H9 (cell line): ENCODE data around the gene CALML4. TPM values are rescaled to one million over a fixed set of nuclear protein-coding genes. Genes with fewer than 3 reads are reported as not detected.

Experiments
- DNase-seq: peaks from one replicate; pipeline ENCODE4 v3.0.0-alpha.2; 2017
- H2AFZ ChIP-seq: one replicate; pipeline ENCODE4 v1.6.1; 2013; ENCODE audit warnings: mild to moderate bottlenecking, low read length, control low read depth, moderate library complexity
- H2AK5ac ChIP-seq: 2 replicates; pipeline ENCODE4 v1.6.1; 2013; ENCODE audit warnings: low read length, control low read depth, mixed read lengths; ENCODE audit not compliant: insufficient read length
- H2BK120ac ChIP-seq: one replicate; pipeline ENCODE4 v1.6.1; 2013; ENCODE audit warnings: low read depth, mild to moderate bottlenecking, low read length, control low read depth, inconsistent platforms; ENCODE audit not compliant: poor library complexity, severe bottlenecking
- H2BK12ac ChIP-seq: 2 replicates; pipeline ENCODE4 v1.6.1; 2013; ENCODE audit warnings: low read length, control low read depth, mixed read lengths, low read depth; ENCODE audit not compliant: insufficient read length
- H2BK15ac ChIP-seq: 2 replicates; pipeline ENCODE4 v1.6.1; 2013; ENCODE audit warnings: low read depth, low read length, control low read depth
- H2BK20ac ChIP-seq: one replicate; pipeline ENCODE4 v1.6.1; 2013; ENCODE audit warnings: low read depth, mild to moderate bottlenecking, low read length, control low read depth, inconsistent platforms; ENCODE audit not compliant: poor library complexity, severe bottlenecking
- H2BK5ac ChIP-seq: 2 replicates; pipeline ENCODE4 v1.6.1; 2013; ENCODE audit warnings: low read length, control low read depth, mixed read lengths; ENCODE audit not compliant: insufficient read length
- H3K14ac ChIP-seq: 2 replicates; pipeline ENCODE4 v1.6.1; 2013; ENCODE audit warnings: low read length, control low read depth; ENCODE audit not compliant: insufficient read depth
- H3K18ac ChIP-seq: 2 replicates; pipeline ENCODE4 v1.6.1; 2013; ENCODE audit warnings: low read depth, mild to moderate bottlenecking, mixed read lengths, low read length, control low read depth; ENCODE audit not compliant: insufficient read length
- H3K23ac ChIP-seq: 2 replicates; pipeline ENCODE4 v1.6.1; 2013; ENCODE audit warnings: low read length, control low read depth, mixed read lengths, low read depth; ENCODE audit not compliant: insufficient read length
- H3K23me2 ChIP-seq: 2 replicates; pipeline ENCODE4 v1.6.1; 2013; ENCODE audit warnings: low read depth, mild to moderate bottlenecking, mixed read lengths, low read length, control low read depth; ENCODE audit not compliant: insufficient read length, poor library complexity, severe bottlenecking
- H3K27ac ChIP-seq: 2 replicates; pipeline ENCODE4 v1.5.1; 2013; ENCODE audit warnings: low read length, control low read depth, mixed read lengths, low read depth; ENCODE audit not compliant: insufficient read length
- H3K27me3 ChIP-seq: 2 replicates; pipeline ENCODE4 v1.6.1; 2013; ENCODE audit warnings: low read length, control low read depth, inconsistent platforms; ENCODE audit not compliant: insufficient read depth
- H3K4ac ChIP-seq: 2 replicates; pipeline ENCODE4 v1.6.1; 2013; ENCODE audit warnings: low read depth, mild to moderate bottlenecking, control low read depth, inconsistent platforms, low read length, moderate library complexity
- H3K4me1 ChIP-seq: 2 replicates; pipeline ENCODE4 v1.6.1; 2013; ENCODE audit warnings: low read length, control low read depth, inconsistent platforms; ENCODE audit not compliant: insufficient read depth
- H3K4me2 ChIP-seq: 2 replicates; pipeline ENCODE4 v1.6.1; 2013; ENCODE audit warnings: low read length, control low read depth, mixed read lengths; ENCODE audit not compliant: insufficient read length, insufficient read depth
- H3K56ac ChIP-seq: 2 replicates; pipeline ENCODE4 v1.6.1; 2013; ENCODE audit warnings: low read depth, mild to moderate bottlenecking, mixed read lengths, low read length, control low read depth; ENCODE audit not compliant: insufficient read length
- H3K79me1 ChIP-seq: 2 replicates; pipeline ENCODE4 v1.6.1; 2013; ENCODE audit warnings: low read depth, mild to moderate bottlenecking, moderate library complexity, low read length, control low read depth, inconsistent platforms; ENCODE audit not compliant: insufficient read depth, poor library complexity, severe bottlenecking
- H3K79me2 ChIP-seq: 2 replicates; pipeline ENCODE4 v1.6.1; 2013; ENCODE audit warnings: low read length, control low read depth, inconsistent platforms; ENCODE audit not compliant: insufficient read depth
- H3K9ac ChIP-seq: 2 replicates; pipeline ENCODE4 v1.6.1; 2013; ENCODE audit warnings: low read length, control low read depth, mixed read lengths; ENCODE audit not compliant: insufficient read length; ENCODE audit errors: extremely low read depth
- H3K9me3 ChIP-seq: one replicate; pipeline ENCODE4 v1.6.1; 2013; ENCODE audit warnings: low read depth, low read length, inconsistent platforms; ENCODE audit not compliant: control insufficient read depth
- H3T11ph ChIP-seq: one replicate; pipeline ENCODE4 v1.6.1; 2013; ENCODE audit warnings: mild to moderate bottlenecking, low read length, control low read depth, inconsistent platforms
- H4K20me1 ChIP-seq: one replicate; pipeline ENCODE4 v1.6.1; 2013; ENCODE audit not compliant: control insufficient read depth, insufficient read length, insufficient read depth
- H4K5ac ChIP-seq: 2 replicates; pipeline ENCODE4 v1.6.1; 2013; ENCODE audit warnings: low read depth, mild to moderate bottlenecking, mixed read lengths, low read length, control low read depth; ENCODE audit not compliant: insufficient read length
- H4K8ac ChIP-seq: replicated peaks from 2 replicates; pipeline ENCODE4 v1.6.1; 2013; ENCODE audit warnings: low read length, control low read depth, mixed read lengths, low read depth; ENCODE audit not compliant: insufficient read length
- H4K91ac ChIP-seq: 2 replicates; pipeline ENCODE4 v1.6.1; 2013; ENCODE audit warnings: low read depth, mild to moderate bottlenecking, moderate library complexity, mixed read lengths, low read length, control low read depth; ENCODE audit not compliant: insufficient read length
- H3K27ac Mint-ChIP-seq, 3 experiments: 2 replicates in 2 of 3; 3 replicates in 1 of 3; pipeline ENCODE4 v1.8.0; 2020 to 2021; ENCODE audit warnings: mixed read lengths in 3 of 3, mild to moderate bottlenecking in 1 of 3, moderate library complexity in 1 of 3
- H3K27me3 Mint-ChIP-seq: 2 replicates; pipeline ENCODE4 v1.8.0; 2021; ENCODE audit warnings: low read depth, mild to moderate bottlenecking, moderate library complexity, mixed read lengths
- H3K36me3 Mint-ChIP-seq, 3 experiments: 2 replicates in 2 of 3; 3 replicates in 1 of 3; pipeline ENCODE4 v1.8.0; 2020 to 2021; ENCODE audit warnings: low read depth in 3 of 3, mixed read lengths in 3 of 3; ENCODE audit not compliant: insufficient read depth in 1 of 3
- H3K4me1 Mint-ChIP-seq, 2 experiments: 2 replicates each; pipeline ENCODE4 v1.8.0; 2020; ENCODE audit warnings: mixed read lengths in 2 of 2
- H3K4me3 Mint-ChIP-seq, 2 experiments: 2 replicates in 1 of 2; 3 replicates in 1 of 2; pipeline ENCODE4 v1.8.0; 2020 to 2021; ENCODE audit warnings: mild to moderate bottlenecking in 2 of 2, mixed read lengths in 2 of 2, moderate library complexity in 1 of 2
- H3K9me3 Mint-ChIP-seq, 2 experiments: 2 replicates in 1 of 2; 3 replicates in 1 of 2; pipeline ENCODE4 v1.8.0; 2020; ENCODE audit warnings: mild to moderate bottlenecking in 2 of 2, mixed read lengths in 2 of 2, moderate library complexity in 1 of 2
- CTCF ChIP-seq: fragments of 200-600 bp; sonication (generic); conservative IDR thresholded peaks from 3 replicates; pipeline ENCODE4 v1.8.0; 2021; ENCODE audit warnings: antibody characterized with exemption, mild to moderate bottlenecking
- WGBS: extraction: QIAGEN DNeasy Blood & Tissue Kit; methylation state at CpG from one replicate; pipeline ENCODE4 v1.1.7; 2013; ENCODE audit warnings: missing lambda C conversion rate, low lambda C conversion rate, mixed read lengths; ENCODE audit not compliant: insufficient read length; ENCODE audit errors: extremely low coverage; 5-methylcytosine and 5-hydroxymethylcytosine counted together
- total RNA-seq: library from RNA; stranded (reverse); gene quantifications from 2 replicates; pipeline ENCODE4 v1.2.1, GENCODE V29; 2021

The CALML4 gene
- total RNA-seq, 1 experiment from 2014 or later = 11.8 TPM

GRCh38 chr15:68187559-68187958 lies 17.6 kb downstream of the CALML4 start:
- no peak overlapping the region for H3K4me3 Mint-ChIP-seq
- Histone ChIP-seq H2AK5ac (no peak overlapping the region), H2AFZ (no peak overlapping the region), H2BK12ac (no peak overlapping the region), H3K14ac (no peak overlapping the region), H4K5ac (no peak overlapping the region), H3K79me2 (no peaks in the 10 kb centered on the region), H4K20me1 (no peaks in the 10 kb centered on the region), H3K18ac (no peak overlapping the region), H3K23me2 (no peaks in the 10 kb centered on the region), H3K23ac (no peak overlapping the region), H2BK5ac (no peak overlapping the region), H3K4ac (no peak overlapping the region), H3T11ph (no peak overlapping the region), H2BK20ac (no peak overlapping the region), H3K4me1 (no peaks in the 10 kb centered on the region; the same call in 1 of the 2 replicates), H4K8ac (no peak overlapping the region), H3K4me2 (no peak overlapping the region), H2BK15ac (no peak overlapping the region), H3K27ac (no peak overlapping the region), H3K9ac (no peak overlapping the region), H3K27me3 (no peaks in the 10 kb centered on the region), H3K56ac (no peak overlapping the region), H4K91ac (no peak overlapping the region), H3K79me1 (no peaks in the 10 kb centered on the region), H2BK120ac (no peak overlapping the region), H3K9me3 (no peaks in the 10 kb centered on the region)
- no peak for TF ChIP-seq CTCF
- no peaks in the 10 kb centered on the region for H3K27me3 Mint-ChIP-seq
- H3K9me3 Mint-ChIP-seq = no peaks in the 10 kb centered on the region
- peaks cover 14% of the 10 kb centered on the region in 2 experiments for H3K4me1 Mint-ChIP-seq
- 0 out of 7 replicates have a peak overlapping the region, but pooled peaks of 1 of the 3 experiments have one; percentile 44 for H3K27ac Mint-ChIP-seq
- DNase-seq = no peak
- WGBS = no CpG with 5 or more reads among the region's 9 CpGs
- H3K36me3 Mint-ChIP-seq = peaks cover 11 to 53% (median 40%) of the 10 kb centered on the region in 3 experiments; a peak in 6 of 7 replicates
